ENCODE data around the gene CA4.
"Not testable (repeated sequence)": the region's sequence is repeated elsewhere in the genome, so short reads cannot be mapped to it uniquely, and the experiment has no call there.

CA4 gene

GRCh38 chr17:60156746-60157145 lies 7.0 kb downstream of the CA4 start:
- DNase-seq: no peak

DNA sequence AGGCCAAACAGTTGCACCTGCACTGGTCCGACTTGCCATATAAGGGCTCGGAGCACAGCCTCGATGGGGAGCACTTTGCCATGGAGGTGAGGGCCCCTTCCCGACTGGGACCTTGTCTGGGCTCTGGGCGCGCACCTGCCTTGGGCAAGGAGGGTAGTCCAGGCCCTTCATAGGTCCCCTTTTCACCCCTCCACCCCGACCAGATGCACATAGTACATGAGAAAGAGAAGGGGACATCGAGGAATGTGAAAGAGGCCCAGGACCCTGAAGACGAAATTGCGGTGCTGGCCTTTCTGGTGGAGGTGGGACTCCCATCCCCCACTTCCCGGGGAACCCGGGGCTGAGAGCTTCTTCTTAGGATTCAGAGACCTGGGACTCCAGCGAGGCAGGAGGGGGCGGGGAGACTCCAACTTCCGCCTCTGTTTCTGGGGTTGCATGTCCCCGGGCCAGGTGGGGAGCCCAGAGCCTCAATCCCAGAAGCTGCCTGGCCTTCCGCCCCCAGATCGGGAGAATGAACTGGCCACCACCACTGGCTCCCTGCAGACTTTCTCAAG lies 7.8 kb downstream of the CA4 start:
- DNase-seq: no peak

GRCh38 chr17:60158751-60159478 lies 9.1 kb downstream of the CA4 start:
- no peak for DNase-seq

DNA sequence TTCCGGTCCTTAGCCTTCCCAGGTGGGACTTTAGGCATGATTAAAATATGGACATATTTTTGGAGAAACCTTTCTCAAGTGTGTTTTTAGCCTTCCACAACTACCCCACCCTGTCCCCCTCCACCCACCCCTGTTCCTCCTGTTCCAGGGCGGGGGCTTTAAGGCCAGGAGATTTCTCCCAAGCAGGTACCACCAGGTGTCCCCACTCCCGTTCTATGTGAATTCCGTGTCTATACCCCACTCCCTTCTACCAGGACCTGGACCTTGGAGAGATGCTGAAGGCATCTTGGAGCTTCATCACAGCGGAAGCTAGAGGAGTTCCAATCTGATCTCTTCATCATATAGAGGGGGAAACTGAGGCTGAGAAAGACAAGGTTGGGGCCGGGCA lies 9.7 kb downstream of the CA4 start:
- DNase-seq: no peak

GRCh38 chr17:60160829-60161501 lies 11.2 kb downstream of the CA4 start:
- no peak for DNase-seq

GRCh38 chr17:60161598-60162330 lies 12.0 kb downstream of the CA4 start:
- no peak for DNase-seq

DNA sequence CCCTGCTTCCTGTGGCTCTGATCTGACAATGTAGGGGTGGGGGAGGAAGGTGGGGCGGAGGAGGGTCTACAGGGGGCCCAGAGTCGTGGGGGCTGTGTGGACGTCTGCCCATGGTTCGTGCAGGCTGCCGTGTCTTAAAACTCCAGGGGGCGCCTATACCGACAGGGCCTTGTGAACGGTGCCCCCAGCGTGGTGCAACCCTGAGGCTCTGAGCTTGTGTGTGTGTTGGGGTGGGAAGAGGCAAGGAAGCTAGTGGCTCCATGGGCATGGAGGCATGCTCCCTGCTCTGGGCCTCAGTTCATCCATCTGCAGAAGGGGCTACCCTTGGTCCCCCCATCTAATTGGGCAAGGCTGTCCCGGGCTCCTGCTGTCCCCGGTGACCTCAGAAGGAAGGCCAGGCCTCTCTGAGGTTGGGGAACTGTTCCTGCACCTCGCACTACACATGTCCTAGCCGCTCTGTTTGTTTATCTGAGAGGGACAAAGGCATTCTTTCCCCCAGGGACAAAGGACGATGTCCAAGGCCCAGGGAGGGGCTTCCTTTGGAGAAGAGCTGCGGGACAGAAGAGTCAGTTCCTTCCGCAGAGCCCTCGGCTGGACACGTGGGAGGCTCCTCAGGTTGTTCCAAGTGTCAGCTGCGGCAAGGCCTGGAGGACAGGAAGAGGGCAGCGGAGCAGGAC lies 13.5 kb downstream of the CA4 start:
- DNase-seq: peak in 1 of 2 experiments; percentile 15

- DNase-seq: no peak
Observed at GRCh38 chr17:60164164-60164563, 14.4 kb downstream of the CA4 start.

DNA sequence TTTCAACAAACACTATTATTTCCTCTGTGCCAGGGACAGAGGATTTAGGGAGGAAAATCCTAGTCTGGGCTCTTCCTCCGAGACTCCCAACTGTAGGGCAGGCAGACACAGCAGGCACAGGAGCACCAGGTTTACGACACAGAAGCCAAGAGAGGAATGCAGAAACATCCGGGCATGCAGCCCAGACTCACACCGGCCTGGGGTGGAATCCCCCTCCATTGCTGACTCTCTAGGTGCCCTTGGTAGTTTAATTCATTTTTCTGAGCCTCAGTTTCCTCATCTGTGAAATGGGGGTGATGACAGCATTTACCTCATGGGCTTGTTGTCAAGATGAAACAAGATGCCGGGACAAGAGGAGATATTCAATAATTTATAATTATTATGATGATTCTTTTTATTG lies 14.9 kb downstream of the CA4 start:
- no peak for DNase-seq

- no peak for DNase-seq
Observed at GRCh38 chr17:60165223-60165622, 15.4 kb downstream of the CA4 start.

DNA sequence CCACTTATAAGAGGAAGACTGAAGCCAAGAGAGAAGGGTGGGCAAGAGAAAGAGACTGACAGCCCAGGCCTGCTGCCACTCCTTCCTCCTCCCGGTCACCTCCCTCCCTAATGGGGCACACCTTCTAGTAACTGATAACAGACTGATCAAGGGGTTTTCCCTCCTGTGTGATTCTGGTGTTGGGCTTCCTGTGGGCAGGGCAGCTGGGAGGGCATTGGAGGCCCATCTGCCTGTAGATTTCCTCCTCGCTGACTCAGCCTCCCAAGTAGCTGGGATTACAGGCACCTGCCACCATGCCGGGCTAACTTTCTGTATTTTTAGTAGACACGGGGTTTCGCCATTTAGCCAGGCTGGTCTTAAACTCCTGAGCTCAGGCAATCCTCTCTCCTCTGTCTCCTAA lies 16.2 kb downstream of the CA4 start:
- peak in 1 of 2 experiments; percentile 25 for DNase-seq

DNA sequence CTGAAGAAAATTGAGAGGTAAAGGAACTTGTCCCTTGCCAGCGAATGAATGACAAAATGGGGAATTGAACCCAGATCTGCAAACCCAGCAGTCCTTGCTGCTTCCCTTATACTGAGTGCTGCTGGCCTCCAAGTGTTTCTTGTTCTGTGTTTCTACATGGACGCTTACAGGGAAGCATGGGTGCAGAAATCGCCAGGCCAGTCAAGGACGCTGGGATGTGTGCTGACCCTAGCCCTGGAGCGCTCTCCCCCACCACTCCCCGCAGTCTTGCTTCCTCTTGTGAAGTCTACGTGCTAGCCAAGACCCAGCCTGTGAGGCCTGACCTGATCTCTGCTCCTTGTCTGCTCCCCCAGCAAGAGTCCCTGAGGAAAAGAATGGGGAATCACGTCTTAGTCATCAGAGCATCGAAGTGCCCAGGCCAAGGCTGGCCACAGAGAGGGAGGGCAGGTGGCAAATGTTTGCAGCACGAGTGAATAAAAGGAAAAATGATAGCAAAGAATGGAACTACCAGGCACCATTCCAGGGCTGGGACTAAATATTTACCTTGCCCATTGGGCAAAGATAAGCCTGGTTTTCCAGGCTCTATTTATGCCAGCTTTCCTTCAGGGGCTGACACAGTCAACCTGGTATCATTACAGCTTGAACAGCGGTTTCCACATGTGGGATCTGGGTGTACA lies 17.4 kb downstream of the CA4 start:
- no peak for DNase-seq

DNA sequence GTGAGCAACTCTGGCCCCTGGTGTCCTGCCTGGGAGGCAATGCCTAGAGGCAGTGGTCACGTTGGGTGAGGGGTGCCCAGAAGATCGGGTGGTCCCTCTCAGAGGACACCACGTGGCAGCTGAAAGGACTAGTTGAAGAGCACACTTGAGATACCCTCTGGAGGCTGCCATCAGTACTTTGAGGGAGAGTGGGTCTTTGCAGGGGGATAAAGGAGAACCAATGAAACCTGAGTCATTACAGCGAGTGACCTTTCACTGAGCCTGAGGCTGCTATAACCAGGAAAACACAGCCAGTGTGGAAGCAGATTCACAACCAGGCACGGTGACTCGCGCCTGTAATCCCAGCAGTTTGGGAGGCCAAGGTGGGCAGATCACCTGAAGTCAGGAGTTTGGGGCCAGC lies 18.9 kb downstream of the CA4 start:
- peak in 1 of 2 experiments; percentile 12 for DNase-seq

GRCh38 chr17:60169921-60170817 lies 20.4 kb downstream of the CA4 start:
- peak in 1 of 2 experiments; percentile 49 for DNase-seq

DNA sequence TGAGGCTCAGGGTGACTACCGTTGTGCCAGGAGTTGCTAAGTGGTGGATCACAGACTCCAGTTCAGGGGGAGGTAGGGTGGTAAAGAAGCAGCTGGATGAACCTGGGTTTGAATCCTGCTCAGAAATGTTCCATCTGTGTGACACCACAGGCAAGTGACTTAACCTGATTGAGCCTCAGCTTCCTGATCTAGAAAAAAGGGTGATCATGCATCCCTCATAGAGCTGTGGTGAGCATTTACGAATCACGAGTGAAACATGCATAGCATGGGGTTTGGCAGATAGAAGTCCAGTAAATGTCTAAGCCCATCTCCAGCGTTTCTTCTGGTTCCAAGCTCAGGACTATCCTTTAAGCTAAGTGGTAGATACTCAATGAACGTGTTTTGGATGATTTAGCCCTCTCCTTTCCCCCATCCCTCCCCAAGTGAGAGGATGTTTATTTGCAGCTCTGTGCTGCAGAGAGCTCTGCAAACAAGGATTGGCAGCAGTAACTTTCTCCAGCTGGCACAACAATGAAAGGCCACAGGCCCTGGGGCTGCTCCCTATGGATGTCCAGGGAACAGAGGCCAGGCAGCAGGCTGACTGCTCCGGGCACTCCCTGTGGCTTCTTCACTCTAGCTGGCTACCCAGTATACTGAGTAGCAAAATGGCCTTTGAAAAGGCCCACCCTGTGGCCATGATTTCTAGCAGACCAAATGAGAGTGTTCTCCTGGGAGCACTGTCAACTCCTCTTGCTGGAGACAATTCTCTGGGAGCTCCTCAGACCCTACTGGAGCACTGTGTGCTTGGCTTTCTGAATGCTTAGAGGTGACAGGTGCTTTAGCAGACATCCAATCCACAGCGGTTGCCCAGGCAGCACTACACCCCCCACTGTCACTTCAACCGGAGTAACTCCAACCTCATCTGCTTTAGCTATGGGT lies 21.3 kb downstream of the CA4 start:
- no peak for DNase-seq

GRCh38 chr17:60171753-60172079 lies 21.9 kb downstream of the CA4 start:
- DNase-seq: no peak

DNA sequence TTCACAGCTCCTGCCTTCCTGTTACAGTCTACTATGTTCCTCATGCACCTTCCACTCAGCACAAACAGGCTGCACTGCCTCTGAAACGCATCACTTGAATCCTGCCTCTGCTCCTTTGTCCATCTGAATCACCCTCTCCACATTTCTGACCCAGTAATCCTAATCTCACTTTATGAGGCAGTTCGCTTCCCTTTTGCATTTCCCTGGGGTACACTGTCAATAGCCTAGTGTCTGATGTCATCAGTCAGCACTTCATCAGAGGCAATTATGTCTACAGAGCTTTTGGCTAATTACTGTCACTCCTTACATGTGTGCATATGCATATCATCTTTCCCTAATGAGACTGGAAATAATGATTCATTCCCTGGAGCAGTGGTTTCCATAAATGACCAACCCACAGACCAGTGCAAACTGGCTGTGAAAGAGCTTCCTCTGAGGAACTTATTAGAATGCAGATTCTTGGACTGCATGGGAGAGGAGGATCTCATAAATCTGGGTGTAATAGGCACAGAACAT lies 23.6 kb downstream of the CA4 start:
- DNase-seq: peak in 1 of 2 experiments; percentile 18

DNA sequence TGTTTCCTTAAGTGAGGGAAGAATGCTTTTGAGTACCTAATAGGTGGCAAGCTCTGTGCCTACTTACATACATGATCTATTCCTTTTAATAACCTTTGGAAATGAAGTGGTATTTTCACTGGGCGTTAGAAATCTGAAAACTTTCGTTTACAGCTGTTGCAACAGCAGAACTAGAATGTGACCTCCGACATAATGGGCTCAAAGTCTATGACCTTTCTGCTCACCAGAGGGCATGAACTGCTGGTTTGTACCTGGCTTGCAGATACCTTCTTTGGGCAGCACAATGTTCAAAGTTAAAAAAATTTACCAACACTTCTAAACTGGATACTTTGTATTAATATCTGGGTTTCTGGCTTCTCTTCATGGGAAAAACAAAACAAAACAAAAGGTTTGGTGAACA lies 24.3 kb downstream of the CA4 start:
- DNase-seq: no peak

DNA sequence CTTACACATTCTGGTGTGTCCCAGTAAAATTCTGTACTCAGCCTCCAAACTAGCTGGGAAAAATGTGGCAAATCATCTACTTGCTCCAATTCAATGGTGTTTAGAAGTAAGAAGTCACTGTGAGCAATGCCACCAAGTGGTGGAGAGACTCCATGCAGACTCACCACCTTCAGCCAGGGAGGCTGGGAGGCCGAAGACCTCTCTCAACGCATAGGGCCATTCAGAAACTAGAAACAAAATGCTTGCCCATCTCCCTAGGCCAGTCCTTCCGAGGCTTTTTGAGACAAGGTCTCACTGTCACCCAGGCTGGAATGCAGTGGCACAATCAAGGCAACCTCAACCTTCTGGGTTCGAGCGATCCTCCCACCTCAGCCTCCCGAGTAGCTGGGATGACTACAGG lies 25.0 kb downstream of the CA4 start:
- DNase-seq: not testable (repeated sequence)

DNA sequence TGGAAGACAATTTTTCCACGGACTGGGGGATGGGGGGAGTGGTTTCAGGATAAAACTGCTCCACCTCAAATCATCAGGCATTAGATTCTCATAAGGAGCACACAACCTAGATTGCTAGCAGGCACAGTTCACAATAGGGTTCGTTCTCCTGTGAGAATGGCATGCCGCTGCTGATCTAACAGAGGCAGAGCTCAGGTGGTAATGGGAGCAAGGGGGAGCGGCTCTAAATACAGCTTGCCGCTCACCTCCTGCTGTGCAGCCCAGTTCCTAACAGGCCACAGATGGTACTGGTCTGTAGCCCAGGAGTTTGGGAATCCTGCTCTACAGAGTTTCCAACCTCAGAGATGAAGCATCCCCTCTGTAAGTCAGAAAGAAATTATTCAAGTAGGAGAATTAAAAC lies 27.0 kb downstream of the CA4 start:
- DNase-seq: peak in 1 of 2 experiments; percentile 12

Data from NCI-H524 (cell line).